Uterus (tissue), 2 donors: Measurements from ENCODE around the gene DNAJB2.

Experiments
- POLR2A ChIP-seq, 2 donors: fragments of 450-650 bp; IDR thresholded peaks; one replicate each; pipeline ENCODE4 v1.6.1; 2016; ENCODE audit warnings: antibody characterized with exemption in 2 of 2, mild to moderate bottlenecking in 1 of 2, moderate library complexity in 1 of 2
- TF ChIP-seq, protein P1 (sequence below), 4 experiments: fragments of 200-600 bp in 2 of 4; fragments of 450-650 bp in 2 of 4; sonication (generic) in 2 of 4; IDR thresholded peaks; one replicate each; pipeline ENCODE4 v1.5.1; 2016 to 2019; ENCODE audit warnings: antibody characterized with exemption in 4 of 4, mild to moderate bottlenecking in 2 of 4, moderate library complexity in 1 of 4

DNA sequence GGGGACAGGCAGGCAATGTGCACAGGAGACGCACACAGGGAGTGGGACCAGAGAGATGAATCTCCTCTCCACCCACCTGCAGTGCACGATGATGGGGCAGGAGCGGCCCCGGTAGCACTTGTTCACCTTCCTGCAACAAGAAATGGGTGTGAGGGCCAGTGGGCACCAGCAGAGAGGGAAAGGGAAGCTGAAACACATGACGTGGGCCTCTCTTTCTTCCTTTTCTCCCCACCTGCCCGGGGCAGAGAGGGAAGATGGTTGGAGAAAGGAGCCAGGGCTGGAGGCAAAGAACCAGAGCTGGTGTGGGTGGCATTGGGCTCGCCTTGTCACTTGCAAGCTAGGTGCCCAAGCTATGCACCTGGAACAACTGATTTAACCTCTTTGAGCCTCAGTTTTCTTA lies 12.2 kb downstream of the DNAJB2 start:
- TF ChIP-seq, protein P1, sequence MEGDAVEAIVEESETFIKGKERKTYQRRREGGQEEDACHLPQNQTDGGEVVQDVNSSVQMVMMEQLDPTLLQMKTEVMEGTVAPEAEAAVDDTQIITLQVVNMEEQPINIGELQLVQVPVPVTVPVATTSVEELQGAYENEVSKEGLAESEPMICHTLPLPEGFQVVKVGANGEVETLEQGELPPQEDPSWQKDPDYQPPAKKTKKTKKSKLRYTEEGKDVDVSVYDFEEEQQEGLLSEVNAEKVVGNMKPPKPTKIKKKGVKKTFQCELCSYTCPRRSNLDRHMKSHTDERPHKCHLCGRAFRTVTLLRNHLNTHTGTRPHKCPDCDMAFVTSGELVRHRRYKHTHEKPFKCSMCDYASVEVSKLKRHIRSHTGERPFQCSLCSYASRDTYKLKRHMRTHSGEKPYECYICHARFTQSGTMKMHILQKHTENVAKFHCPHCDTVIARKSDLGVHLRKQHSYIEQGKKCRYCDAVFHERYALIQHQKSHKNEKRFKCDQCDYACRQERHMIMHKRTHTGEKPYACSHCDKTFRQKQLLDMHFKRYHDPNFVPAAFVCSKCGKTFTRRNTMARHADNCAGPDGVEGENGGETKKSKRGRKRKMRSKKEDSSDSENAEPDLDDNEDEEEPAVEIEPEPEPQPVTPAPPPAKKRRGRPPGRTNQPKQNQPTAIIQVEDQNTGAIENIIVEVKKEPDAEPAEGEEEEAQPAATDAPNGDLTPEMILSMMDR (IDR thresholded peaks at IDR 0.05): no peak
- TF ChIP-seq POLR2A (IDR thresholded peaks at IDR 0.05): no peak
